Right forelimb (tissue), 1 donor: ENCODE measurements around the gene RAI1.

Experiments
- DNase-seq: peaks from one replicate; pipeline ENCODE4 v3.0.0-alpha.2; 2018

The RAI1 gene

DNA sequence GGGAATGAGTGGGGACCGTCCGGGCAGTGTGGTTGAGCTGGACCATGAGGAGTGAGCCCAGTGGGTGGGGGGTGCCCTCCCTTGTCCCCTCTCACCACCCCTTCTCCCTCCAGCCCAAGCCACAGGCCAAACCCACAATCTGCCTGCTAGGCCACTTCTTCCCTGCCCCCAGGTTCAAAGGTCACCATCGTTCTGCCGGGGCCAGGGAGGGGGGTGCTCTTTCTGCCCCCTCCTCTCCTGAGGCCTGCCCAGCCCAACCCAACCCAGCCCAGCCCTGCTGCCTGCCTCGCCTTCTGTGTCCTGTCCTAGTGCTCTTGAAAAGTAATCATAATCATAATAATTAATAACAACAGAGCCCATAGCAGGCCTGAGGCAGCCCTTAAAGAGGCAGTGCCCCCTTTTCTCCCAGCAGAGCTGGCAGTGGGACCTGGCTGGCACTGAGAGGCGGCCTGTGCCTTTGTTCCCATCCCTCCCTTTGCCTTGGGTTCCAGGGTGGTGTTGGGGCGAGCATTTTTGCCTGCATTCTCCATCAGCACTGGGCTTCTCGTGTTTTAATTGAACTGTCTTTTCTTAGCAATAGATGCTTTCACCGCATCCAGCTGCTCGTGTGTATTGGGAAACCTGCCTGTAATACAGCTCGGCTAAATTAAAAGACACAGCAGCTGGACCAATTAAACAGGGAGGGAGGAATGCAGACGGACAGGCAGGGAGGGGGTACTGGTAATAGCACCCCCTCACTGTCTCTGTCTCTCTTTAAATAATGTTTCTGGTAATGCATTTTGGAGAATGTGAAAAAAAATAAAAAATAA is 108.8 kb downstream of the RAI1 start:
- no peak for DNase-seq

DNA sequence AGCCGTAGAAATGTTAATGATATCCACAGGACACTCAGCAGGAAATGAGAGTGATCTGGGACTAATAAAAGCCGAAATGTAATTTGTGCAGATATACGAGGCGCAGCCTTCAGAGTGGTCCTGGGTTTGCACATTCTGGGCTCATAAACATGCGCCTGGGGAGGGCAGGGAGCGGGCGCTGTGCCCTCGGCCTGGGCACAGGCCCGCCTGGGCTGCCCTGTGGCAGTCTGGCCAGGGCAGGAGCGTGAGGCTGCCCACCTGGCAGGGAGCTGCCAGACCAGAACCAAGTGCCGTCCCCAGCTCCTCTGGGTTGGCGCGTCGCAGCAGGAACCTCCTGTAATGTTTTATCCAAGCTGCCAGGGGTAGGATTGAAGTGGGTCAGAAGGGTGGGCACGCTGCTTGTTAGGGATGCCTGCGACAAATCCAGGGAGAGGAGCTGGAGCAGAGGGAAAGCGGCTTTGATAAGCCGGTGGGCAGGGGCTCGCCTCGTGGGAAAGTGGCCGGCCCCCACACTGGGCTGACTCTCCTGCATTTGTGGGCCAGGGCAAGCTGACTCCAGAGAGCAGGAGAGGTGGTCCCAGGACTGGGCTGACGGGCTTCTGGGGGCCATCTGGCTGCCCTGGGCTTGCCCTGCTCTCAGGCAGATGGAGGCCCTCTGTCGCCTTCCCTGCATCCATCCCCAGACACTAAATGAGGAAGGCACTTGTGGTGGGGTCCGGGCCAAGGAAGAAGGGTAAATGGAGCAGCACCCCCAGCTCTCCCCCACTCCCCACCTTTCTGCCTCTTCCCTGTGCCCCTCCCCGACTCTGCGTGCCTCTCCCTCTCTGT is 109.6 kb downstream of the RAI1 start:
- DNase-seq = no peak

DNA sequence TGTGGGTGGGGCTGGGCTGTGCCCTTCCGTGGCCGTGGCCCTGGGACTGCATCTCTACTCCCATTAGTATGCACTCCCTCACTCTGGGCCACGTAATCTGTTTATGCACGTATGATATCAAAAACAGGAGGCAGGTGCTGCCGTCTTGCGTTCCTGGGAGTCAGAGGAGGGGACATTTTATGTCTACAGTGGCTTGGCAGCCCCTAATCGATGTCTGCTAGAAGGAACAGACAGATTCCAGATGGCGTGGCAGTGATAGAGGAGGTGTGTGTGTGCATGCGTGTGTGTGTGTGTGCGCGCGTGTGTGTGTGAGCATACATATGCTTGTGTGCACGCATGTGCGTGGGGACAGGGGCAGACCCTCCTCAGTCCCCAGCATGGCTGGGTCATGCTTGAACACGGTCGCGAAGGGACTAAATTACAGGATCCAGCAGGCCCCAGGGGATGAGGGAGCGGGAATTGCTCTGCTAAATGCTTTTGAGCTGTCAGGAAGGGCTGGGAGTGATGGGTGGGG is 110.8 kb downstream of the RAI1 start:
- no peak for DNase-seq

DNA sequence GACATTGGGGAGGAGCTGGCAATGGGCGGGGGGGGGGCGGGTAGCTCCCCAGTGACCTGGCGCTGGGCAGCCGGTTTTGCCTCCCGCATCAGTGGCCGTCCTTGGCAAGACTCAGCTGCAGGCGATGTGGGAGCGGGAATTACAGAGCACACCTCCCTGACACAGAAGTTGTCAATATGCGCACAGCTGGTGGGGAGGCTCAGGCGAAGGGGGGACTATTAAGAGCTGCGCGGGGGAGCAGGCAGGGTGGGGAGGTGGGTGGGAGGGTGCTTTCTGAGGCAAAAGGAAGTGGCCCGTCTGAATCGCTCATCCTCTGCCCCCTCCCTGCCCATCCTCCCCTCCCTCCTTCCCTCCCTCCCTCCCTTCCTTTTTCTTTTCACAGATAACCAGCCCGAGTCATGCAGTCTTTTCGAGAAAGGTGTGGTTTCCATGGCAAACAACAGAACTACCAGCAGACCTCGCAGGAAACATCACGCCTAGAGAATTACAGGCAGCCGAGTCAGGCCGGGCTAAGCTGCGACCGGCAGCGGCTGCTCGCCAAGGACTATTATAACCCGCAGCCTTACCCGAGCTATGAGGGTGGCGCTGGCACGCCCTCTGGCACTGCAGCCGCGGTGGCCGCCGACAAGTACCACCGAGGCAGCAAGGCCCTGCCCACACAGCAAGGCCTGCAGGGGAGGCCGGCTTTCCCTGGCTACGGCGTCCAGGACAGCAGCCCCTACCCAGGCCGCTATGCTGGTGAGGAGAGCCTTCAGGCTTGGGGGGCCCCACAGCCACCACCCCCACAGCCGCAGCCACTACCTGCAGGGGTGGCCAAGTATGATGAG is 111.5 kb downstream of the RAI1 start:
- no peak for DNase-seq

DNA sequence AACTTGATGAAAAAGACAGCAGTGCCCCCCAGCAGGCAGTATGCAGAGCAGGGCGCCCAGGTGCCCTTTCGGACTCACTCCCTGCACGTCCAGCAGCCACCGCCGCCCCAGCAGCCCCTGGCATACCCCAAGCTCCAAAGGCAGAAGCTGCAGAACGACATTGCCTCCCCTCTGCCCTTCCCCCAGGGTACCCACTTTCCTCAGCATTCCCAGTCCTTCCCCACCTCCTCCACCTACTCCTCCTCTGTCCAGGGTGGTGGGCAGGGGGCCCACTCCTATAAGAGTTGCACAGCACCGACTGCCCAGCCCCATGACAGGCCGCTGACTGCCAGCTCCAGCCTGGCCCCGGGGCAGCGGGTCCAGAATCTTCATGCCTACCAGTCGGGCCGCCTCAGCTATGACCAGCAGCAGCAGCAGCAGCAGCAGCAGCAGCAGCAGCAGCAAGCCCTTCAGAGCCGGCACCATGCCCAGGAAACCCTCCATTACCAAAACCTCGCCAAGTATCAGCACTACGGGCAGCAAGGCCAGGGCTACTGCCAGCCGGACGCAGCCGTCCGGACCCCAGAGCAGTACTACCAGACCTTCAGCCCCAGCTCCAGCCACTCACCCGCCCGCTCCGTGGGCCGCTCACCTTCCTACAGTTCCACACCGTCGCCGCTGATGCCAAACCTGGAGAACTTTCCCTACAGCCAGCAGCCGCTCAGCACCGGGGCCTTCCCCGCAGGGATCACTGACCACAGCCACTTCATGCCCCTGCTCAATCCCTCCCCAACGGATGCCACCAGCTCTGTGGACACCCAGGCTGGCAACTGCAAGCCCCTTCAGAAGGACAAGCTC is 112.3 kb downstream of the RAI1 start:
- DNase-seq = no peak

DNA sequence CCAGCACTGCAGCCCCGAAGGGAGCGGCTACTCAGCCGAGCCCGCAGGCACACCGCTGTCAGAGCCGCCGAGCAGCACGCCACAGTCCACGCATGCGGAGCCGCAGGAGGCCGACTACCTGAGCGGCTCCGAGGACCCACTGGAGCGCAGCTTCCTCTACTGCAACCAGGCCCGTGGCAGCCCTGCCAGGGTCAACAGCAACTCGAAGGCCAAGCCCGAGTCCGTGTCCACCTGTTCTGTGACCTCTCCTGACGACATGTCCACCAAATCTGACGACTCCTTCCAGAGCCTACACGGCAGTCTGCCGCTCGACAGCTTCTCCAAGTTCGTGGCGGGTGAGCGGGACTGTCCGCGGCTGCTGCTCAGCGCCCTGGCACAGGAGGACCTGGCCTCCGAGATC is 113.1 kb downstream of the RAI1 start:
- no peak for DNase-seq

DNA sequence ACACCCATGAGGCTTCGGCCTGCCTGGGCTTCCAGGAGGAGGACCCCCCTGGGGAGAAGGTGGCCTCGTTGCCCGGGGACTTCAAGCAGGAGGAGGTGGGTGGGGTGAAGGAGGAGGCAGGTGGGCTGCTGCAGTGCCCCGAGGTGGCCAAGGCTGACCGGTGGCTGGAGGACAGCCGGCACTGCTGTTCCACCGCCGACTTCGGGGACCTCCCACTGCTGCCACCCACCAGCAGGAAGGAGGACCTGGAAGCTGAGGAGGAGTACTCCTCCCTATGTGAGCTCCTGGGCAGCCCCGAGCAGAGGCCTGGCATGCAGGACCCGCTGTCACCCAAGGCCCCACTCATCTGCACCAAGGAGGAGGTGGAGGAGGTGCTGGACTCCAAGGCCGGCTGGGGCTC is 114.0 kb downstream of the RAI1 start:
- DNase-seq = no peak

DNA sequence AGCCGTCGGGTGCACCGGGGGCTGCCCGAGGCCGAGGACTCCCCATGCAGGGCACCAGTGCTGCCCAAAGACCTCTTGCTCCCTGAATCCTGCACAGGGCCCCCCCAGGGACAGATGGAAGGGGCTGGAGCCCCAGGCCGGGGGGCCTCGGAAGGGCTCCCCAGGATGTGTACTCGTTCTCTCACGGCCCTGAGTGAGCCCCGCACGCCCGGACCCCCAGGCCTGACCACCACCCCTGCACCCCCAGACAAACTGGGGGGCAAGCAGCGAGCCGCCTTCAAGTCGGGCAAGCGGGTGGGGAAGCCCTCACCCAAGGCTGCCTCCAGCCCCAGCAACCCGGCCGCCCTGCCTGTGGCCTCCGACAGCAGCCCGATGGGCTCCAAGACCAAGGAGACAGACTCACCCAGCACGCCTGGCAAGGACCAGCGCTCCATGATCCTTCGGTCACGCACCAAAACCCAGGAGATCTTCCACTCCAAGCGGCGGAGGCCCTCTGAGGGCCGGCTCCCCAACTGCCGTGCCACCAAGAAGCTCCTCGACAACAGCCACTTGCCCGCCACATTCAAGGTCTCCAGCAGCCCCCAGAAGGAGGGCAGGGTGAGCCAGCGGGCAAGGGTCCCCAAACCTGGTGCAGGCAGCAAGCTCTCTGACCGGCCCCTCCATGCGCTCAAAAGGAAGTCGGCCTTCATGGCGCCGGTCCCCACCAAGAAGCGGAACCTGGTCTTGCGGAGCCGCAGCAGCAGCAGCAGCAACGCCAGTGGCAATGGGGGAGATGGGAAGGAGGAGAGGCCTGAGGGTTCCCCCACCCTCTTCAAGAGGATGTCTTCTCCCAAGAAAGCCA is 114.9 kb downstream of the RAI1 start:
- DNase-seq = no peak

DNA sequence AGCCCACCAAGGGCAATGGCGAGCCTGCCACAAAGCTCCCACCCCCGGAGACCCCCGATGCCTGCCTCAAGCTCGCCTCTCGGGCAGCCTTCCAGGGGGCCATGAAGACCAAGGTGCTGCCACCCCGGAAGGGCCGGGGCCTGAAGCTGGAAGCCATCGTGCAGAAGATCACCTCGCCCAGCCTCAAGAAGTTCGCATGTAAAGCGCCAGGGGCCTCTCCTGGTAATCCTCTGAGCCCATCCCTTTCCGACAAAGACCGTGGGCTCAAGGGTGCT is 115.5 kb downstream of the RAI1 start:
- no peak for DNase-seq

DNA sequence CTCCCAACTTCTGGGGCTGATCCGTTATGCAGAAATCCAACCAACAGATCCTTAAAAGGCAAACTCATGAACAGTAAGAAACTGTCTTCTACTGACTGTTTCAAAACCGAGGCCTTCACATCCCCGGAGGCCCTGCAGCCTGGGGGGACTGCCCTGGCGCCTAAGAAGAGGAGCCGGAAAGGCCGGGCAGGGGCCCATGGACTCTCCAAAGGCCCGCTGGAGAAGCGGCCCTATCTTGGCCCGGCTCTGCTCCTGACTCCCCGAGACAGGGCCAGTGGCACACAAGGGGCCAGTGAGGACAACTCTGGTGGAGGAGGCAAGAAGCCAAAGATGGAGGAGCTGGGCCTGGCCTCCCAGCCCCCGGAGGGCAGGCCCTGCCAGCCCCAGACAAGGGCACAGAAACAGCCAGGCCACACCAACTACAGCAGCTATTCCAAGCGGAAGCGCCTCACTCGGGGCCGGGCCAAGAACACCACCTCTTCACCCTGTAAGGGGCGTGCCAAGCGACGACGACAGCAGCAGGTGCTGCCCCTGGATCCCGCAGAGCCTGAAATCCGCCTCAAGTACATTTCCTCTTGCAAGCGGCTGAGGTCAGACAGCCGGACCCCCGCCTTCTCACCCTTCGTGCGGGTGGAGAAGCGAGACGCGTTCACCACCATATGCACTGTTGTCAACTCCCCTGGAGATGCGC is 116.0 kb downstream of the RAI1 start:
- DNase-seq = no peak

DNA sequence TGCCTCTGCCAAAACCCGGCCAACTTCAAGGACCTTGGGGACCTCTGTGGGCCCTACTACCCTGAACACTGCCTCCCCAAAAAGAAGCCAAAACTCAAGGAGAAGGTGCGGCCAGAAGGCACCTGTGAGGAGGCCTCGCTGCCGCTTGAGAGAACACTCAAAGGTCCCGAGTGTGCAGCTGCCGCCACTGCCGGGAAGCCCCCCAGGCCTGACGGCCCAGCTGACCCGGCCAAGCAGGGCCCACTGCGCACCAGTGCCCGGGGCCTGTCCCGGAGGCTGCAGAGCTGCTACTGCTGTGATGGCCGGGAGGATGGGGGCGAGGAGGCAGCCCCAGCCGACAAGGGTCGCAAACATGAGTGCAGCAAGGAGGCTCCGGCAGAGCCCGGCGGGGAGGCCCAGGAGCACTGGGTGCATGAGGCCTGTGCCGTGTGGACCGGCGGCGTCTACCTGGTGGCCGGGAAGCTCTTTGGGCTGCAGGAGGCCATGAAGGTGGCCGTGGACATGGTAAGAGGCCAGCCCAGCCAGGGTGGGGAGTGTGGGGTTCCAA is 116.8 kb downstream of the RAI1 start:
- no peak for DNase-seq

DNA sequence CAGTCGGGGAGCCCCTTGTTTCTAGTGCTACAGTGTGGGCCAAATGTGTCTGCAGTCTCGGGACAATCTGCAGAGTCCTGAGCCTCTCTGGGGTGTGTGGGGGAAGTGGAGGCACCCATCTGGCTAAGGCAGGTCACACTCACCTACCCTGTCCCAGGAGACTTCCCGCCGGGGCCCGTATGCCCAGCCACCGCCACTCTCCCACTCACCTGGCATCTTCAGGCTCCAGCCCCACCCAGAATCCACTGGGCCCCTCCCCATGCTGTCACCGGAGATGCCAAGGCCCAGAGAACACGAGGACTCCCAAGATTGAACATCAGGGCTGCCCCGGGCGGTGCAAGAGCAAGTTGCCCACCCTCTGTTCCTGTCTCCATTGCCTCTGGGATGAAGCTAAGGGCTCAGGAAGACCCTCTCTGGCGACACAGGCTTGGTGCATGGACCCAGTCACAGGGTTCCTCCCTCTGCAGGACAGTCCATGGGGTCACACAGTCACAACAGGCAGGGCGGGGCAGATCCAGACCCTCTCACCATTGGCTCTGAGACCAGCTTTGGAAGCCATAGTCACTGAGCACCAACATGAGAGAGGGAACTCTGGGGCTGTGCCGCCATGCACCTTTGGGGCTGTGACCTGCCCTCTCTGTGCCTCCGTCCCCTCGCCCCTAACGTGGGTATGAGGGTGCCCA is 117.5 kb downstream of the RAI1 start:
- no peak for DNase-seq

DNA sequence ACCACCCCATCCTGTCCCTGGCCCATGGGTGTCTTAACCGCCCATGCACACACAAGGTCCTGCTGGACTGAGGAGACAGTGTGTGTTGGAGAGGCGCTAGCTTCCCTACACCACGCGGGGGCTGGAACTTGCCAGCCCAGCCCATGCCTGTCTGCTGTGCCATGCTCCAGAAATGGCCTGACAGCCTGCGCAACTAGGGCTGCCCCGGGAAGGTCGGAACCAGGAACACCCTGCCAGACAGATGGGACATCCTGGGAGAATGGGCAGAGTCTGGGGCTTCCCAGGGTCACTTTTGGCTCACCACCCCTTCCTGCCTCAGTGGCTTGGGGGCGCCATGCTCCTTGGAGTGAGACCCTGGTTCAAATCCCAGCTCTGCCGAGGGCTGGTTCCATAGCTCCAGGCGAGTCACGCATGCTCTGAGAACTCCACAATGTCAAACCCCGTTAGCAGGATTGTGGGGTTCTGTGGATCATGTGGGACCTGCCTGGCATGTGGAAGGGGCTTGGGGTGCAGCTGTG is 119.3 kb downstream of the RAI1 start:
- DNase-seq = no peak

DNA sequence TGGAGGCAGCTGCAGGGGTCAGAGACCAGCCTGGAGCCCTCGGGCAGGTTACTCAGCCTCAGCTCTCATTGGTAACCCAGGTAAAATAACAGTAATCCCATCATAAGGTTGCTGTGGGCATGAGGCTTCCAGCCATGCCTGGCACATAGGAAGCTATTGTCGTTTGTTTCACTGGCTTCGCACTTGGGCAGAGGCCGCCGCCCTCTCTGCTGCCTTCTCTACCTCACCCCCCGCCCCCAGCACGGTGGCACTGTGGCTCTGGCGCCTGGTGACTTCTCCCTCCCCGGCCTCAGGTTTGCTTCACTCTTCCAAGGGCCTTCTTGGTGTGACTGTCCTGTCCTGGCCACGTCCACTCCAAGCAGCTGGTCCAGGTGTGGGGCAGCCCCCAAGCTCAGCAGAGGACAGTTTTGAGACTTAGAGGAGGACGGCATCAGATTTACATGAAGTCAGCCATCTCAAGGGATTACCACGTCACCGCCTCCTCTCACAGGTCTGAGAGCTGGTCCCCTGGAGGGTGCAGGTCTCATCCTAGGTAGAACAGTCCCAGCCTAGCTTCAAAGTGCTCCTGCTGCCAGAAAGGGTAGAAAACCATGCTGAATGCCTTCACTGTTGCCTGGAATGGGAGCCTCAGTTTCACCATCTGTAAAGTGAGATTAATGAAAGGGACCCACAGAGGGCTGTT is 120.7 kb downstream of the RAI1 start:
- DNase-seq = no peak

DNA sequence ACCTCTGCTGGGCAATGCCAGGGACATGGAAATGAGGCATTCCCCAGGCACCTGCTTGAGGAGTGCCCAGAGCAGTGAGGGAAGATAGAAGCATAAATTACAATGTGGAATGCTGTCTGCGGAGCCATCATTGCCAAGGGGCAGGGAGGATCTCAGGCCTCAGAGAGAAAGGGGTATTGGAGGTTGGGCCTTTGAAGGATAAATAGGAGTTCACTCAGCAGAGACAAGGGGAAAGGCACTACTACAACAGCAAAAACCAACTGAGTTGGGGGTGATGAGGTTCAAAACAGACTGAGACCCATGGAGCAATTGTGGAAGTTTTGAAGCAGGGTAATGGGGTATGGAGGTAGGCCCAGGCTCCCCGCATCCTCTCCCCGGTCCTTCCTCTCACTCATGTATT is 122.7 kb downstream of the RAI1 start:
- DNase-seq = no peak

DNA sequence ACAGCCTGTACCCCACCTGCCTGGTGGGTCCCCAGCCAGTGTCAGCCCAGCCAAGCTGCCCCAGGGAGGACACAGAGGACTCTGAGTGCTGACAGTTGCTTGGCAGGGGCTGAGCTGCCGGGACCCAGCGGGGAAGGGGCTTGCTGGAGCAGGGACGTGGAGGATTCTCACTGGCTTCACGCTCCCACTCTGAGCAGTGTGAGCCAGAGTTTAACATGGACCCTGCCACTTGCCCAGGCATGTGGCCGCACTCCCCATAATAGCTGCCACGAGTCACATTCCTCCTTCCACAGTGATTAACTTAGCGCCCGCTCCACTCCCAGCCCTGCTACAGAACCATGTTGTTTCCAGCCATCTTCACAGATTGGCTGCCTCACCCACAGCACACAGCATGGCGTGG is 124.3 kb downstream of the RAI1 start:
- no peak for DNase-seq

DNA sequence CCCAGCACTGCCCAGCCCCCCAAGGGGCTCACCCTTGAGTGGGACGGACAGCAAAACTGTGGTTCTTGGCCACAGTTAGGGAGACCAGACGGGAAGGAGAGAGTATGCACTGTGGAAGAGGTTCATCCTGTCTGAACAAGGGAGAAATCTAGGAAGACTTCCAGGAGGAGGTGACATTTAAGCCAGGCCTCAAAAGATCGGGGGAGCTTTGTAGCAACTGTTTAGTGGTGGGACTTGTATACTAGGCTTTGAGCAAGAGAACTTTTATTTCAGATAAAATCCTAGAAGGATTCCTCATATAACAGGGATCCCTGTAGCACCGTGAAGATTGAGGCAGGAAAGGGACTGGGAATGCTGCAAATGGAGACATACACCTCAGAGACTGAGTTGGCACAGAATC is 124.8 kb downstream of the RAI1 start:
- no peak for DNase-seq

DNA sequence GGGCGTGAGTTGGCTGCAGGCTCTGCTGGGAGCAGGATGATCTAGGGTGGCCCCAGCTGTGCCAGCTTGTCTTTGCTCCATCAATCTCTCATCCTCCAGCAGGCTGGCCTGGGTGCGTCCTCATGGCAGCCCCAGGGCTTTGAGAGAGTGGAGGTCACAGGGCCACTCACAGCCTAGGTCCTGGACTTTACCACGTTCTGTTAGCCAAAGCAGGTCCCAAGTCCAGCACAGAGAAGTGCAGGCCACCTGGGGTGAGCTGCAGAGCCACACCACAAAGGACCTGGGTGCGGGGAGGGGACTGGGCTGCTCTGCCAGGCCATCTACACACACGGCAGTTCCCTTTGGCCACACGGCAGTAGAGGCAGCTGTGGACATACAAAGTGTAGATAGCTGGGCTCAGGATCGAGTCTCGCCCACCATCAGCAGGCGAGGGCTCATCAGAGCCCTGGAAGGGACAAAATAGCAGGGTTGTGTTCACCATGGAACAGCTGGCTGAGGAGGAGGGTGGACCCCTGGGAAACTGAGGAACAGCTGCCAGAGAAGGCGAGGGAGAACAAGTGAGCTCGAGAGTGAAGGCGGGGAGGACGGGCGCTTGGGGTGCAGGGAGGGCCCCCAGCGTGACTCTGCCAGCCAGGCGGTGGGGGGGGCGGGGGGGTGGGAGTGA is 125.5 kb downstream of the RAI1 start:
- DNase-seq = no peak

DNA sequence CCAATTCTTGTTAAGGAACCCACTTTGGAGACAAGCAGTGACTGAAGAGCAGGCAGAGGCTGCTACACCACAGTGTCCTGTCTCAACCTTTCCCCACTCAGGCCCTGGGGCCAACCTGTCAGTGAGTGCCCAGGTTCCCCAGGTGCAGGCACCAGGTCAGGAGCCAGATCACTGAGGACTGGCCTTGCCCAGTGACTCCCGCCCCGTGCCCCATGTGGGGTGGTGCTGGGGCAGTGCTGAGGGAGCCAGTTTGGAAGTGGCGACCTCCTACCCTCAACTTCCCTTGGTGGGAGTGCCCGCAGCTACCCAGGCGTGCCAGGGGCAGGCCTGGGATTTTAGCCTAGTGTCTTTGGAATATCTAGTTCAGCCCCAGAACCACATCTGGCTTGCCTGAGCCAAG is 126.2 kb downstream of the RAI1 start:
- no peak for DNase-seq
